ENCODE results near the gene NPDC1.

- TF ChIP-seq CTCF (conservative IDR thresholded peaks at IDR 0.05) (no peak), EZH2 (IDR thresholded peaks at IDR 0.05; ENCODE audit: low read depth) (no peak)
Measured at GRCh38 chr9:137041124-137041523, 4.9 kb downstream of the NPDC1 start.
